DMS153 (cell line): Measurements from ENCODE around the gene TNRC6B.
"Not testable (repeated sequence)": the region's sequence is repeated elsewhere in the genome, so short reads cannot be mapped to it uniquely, and the experiment has no call there.

ENCODE experiments used
- DNase-seq: peaks from one replicate; lab custom pipeline; 2025; lab: John Stamatoyannopoulos, UW

TNRC6B gene

GRCh38 chr22:40182231-40182835 is 4.6 kb downstream of the TNRC6B start:
- no peak for DNase-seq

GRCh38 chr22:40183029-40183581 is 5.4 kb downstream of the TNRC6B start:
- DNase-seq: no peak

- not testable (repeated sequence) for DNase-seq
Observed at GRCh38 chr22:40183603-40184002, 5.9 kb downstream of the TNRC6B start.

- DNase-seq: no peak
Observed at GRCh38 chr22:40187389-40187788, 9.7 kb downstream of the TNRC6B start.

- no peak for DNase-seq
Observed at GRCh38 chr22:40189997-40190396, 12.3 kb downstream of the TNRC6B start.

- DNase-seq: no peak
Observed at GRCh38 chr22:40190501-40190900, 12.8 kb downstream of the TNRC6B start.

- no peak for DNase-seq
Observed at GRCh38 chr22:40193429-40194421, 16.0 kb downstream of the TNRC6B start.

GRCh38 chr22:40194656-40195055 is 16.9 kb downstream of the TNRC6B start:
- no peak for DNase-seq

GRCh38 chr22:40196628-40197360 is 19.1 kb downstream of the TNRC6B start:
- no peak for DNase-seq

GRCh38 chr22:40197421-40197820 is 19.7 kb downstream of the TNRC6B start:
- not testable (repeated sequence) for DNase-seq

- DNase-seq: no peak
Observed at GRCh38 chr22:40198733-40199132, 21.0 kb downstream of the TNRC6B start.

GRCh38 chr22:40199223-40199622 is 21.5 kb downstream of the TNRC6B start:
- no peak for DNase-seq

- no peak for DNase-seq
Observed at GRCh38 chr22:40199852-40200251, 22.1 kb downstream of the TNRC6B start.

GRCh38 chr22:40200795-40201530 is 23.2 kb downstream of the TNRC6B start:
- no peak for DNase-seq

- no peak for DNase-seq
Observed at GRCh38 chr22:40202225-40202944, 24.7 kb downstream of the TNRC6B start.

- DNase-seq: peak; percentile 60
Observed at GRCh38 chr22:40203572-40203971, 25.8 kb downstream of the TNRC6B start.

- DNase-seq: no peak
Observed at GRCh38 chr22:40204321-40205116, 26.8 kb downstream of the TNRC6B start.

- no peak for DNase-seq
Observed at GRCh38 chr22:40206561-40206960, 28.8 kb downstream of the TNRC6B start.

- no peak for DNase-seq
Observed at GRCh38 chr22:40210818-40211217, 33.1 kb downstream of the TNRC6B start.

- no peak for DNase-seq
Observed at GRCh38 chr22:40211476-40212054, 33.8 kb downstream of the TNRC6B start.
